Measurements from ENCODE around the gene MRPS15. TPM values are rescaled to one million over a fixed set of nuclear protein-coding genes. Genes with fewer than 3 reads are reported as not detected.
A peak's percentile ranks its signal among the peaks of the same experiment; 100 is the strongest.

Gene MRPS15
- total and polyA plus RNA-seq, 2 of the 13 experiments (the other 11 are each of a cell fraction or from before 2014, with no cell fraction given): 59.0 to 113 TPM

DNA sequence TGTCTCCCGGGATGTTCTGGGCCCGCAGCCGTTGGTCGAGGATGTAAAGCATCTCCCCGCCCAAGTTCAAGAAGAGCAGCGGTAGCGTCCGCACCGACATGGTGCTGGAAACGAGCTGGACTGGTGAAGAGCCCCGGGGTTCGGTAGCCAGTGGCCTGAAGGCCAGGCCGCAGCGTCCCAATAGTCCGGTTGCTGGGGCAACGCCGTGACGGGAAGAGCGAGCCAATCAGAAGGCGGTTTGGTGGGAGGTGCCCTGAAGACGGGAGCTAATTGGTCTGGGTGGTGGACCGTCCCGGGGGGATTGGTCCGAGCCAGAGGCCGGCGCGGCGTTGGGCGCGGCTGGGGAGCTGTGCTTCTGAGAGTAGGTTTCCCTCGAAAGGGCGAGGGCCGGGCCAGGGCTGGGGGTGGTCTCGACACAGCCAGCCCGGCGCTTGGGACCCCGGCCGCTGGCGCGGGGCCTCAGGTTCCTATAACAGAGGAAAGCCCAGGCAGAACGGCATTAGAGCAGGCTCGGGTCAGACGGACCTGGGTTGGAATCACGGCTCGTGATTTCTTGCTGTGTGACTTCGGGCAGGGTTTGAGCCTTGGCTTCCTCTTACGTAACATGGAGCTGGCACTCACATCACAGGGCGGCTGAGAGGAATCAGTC is 13.8 kb downstream of the MRPS15 start, which contains the start of gene OSCP1 (continued):
- TF ChIP-seq, protein P1, sequence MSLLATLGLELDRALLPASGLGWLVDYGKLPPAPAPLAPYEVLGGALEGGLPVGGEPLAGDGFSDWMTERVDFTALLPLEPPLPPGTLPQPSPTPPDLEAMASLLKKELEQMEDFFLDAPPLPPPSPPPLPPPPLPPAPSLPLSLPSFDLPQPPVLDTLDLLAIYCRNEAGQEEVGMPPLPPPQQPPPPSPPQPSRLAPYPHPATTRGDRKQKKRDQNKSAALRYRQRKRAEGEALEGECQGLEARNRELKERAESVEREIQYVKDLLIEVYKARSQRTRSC (CRISPR knock-in tag; IDR thresholded peaks at IDR 0.05; ENCODE audit: low read depth): no peak
- no peak; the same call in 1 of the 2 replicates for TF ChIP-seq FOXK1 (CRISPR knock-in tag; IDR thresholded peaks at IDR 0.05; ENCODE audit: borderline replicate concordance, low read depth)
- no peak for TF ChIP-seq ZNF775 (CRISPR knock-in tag; IDR thresholded peaks at IDR 0.05; ENCODE audit: borderline replicate concordance)
- no peak for TF ChIP-seq SIN3B (IDR thresholded peaks at IDR 0.05; ENCODE audit: low read length)
- TF ChIP-seq SOX5 (CRISPR knock-in tag; IDR thresholded peaks at IDR 0.05; ENCODE audit: borderline replicate concordance): no peak
- TF ChIP-seq ZNF792 (CRISPR knock-in tag; IDR thresholded peaks at IDR 0.05): peak; percentile 66; the same call in 1 of the 2 replicates
- peak; percentile 62; the same call in 1 of the 2 replicates for TF ChIP-seq ZNF768 (CRISPR knock-in tag; IDR thresholded peaks at IDR 0.05)
- TF ChIP-seq SAP130 (CRISPR knock-in tag; IDR thresholded peaks at IDR 0.05; ENCODE audit: low read depth): peak; percentile 90
- TF ChIP-seq TOPORS (CRISPR knock-in tag; IDR thresholded peaks at IDR 0.05): no peak
- TF ChIP-seq, protein P2, sequence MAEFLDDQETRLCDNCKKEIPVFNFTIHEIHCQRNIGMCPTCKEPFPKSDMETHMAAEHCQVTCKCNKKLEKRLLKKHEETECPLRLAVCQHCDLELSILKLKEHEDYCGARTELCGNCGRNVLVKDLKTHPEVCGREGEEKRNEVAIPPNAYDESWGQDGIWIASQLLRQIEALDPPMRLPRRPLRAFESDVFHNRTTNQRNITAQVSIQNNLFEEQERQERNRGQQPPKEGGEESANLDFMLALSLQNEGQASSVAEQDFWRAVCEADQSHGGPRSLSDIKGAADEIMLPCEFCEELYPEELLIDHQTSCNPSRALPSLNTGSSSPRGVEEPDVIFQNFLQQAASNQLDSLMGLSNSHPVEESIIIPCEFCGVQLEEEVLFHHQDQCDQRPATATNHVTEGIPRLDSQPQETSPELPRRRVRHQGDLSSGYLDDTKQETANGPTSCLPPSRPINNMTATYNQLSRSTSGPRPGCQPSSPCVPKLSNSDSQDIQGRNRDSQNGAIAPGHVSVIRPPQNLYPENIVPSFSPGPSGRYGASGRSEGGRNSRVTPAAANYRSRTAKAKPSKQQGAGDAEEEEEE (CRISPR knock-in tag; IDR thresholded peaks at IDR 0.05; ENCODE audit: borderline replicate concordance): no peak
- TF ChIP-seq, protein P3, sequence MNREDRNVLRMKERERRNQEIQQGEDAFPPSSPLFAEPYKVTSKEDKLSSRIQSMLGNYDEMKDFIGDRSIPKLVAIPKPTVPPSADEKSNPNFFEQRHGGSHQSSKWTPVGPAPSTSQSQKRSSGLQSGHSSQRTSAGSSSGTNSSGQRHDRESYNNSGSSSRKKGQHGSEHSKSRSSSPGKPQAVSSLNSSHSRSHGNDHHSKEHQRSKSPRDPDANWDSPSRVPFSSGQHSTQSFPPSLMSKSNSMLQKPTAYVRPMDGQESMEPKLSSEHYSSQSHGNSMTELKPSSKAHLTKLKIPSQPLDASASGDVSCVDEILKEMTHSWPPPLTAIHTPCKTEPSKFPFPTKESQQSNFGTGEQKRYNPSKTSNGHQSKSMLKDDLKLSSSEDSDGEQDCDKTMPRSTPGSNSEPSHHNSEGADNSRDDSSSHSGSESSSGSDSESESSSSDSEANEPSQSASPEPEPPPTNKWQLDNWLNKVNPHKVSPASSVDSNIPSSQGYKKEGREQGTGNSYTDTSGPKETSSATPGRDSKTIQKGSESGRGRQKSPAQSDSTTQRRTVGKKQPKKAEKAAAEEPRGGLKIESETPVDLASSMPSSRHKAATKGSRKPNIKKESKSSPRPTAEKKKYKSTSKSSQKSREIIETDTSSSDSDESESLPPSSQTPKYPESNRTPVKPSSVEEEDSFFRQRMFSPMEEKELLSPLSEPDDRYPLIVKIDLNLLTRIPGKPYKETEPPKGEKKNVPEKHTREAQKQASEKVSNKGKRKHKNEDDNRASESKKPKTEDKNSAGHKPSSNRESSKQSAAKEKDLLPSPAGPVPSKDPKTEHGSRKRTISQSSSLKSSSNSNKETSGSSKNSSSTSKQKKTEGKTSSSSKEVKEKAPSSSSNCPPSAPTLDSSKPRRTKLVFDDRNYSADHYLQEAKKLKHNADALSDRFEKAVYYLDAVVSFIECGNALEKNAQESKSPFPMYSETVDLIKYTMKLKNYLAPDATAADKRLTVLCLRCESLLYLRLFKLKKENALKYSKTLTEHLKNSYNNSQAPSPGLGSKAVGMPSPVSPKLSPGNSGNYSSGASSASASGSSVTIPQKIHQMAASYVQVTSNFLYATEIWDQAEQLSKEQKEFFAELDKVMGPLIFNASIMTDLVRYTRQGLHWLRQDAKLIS (CRISPR knock-in tag; IDR thresholded peaks at IDR 0.05): no peak
- peak; percentile 66; the same call in 1 of the 2 replicates for TF ChIP-seq HES4 (CRISPR knock-in tag; IDR thresholded peaks at IDR 0.05; ENCODE audit: borderline replicate concordance)
- peak; percentile 14; the same call in 1 of the 2 replicates for TF ChIP-seq FOSL2 (CRISPR knock-in tag; IDR thresholded peaks at IDR 0.05)
- TF ChIP-seq, protein P4, sequence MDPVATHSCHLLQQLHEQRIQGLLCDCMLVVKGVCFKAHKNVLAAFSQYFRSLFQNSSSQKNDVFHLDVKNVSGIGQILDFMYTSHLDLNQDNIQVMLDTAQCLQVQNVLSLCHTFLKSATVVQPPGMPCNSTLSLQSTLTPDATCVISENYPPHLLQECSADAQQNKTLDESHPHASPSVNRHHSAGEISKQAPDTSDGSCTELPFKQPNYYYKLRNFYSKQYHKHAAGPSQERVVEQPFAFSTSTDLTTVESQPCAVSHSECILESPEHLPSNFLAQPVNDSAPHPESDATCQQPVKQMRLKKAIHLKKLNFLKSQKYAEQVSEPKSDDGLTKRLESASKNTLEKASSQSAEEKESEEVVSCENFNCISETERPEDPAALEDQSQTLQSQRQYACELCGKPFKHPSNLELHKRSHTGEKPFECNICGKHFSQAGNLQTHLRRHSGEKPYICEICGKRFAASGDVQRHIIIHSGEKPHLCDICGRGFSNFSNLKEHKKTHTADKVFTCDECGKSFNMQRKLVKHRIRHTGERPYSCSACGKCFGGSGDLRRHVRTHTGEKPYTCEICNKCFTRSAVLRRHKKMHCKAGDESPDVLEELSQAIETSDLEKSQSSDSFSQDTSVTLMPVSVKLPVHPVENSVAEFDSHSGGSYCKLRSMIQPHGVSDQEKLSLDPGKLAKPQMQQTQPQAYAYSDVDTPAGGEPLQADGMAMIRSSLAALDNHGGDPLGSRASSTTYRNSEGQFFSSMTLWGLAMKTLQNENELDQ (CRISPR knock-in tag; IDR thresholded peaks at IDR 0.05; ENCODE audit: borderline replicate concordance): no peak
- no peak for TF ChIP-seq MED8 (CRISPR knock-in tag; IDR thresholded peaks at IDR 0.05; ENCODE audit: insufficient replicate concordance)
- TF ChIP-seq ZIK1 (CRISPR knock-in tag; IDR thresholded peaks at IDR 0.05; ENCODE audit: borderline replicate concordance, low read depth): 0 out of 2 replicates have a peak, but pooled peaks have one; percentile 53
- TF ChIP-seq EHMT2 (IDR thresholded peaks at IDR 0.05; ENCODE audit: borderline replicate concordance, low read depth, low read length): no peak
- no peak for TF ChIP-seq TP53 (CRISPR knock-in tag; conservative IDR thresholded peaks at IDR 0.05)
- no peak for TF ChIP-seq ZNF326 (CRISPR knock-in tag; IDR thresholded peaks at IDR 0.05; ENCODE audit: borderline replicate concordance)

Data from HepG2 (cell line).